Femur (tissue), 1 donor: ENCODE data around the gene USP17L27.
"Not testable (repeated sequence)": the region's sequence is repeated elsewhere in the genome, so short reads cannot be mapped to it uniquely, and the experiment has no call there.

ENCODE experiments used
- DNase-seq: peaks from one replicate; pipeline ENCODE4 v3.0.0-alpha.2; 2017

Gene USP17L27

GRCh38 chr4:9343848-9344247 is at the start of gene USP17L27:
Gene USP17L27, plus strand, starts transcription at chr4:9344148. Its CDS starts 0 bp downstream, at chr4:9344148.
- not testable (repeated sequence) for DNase-seq

DNA sequence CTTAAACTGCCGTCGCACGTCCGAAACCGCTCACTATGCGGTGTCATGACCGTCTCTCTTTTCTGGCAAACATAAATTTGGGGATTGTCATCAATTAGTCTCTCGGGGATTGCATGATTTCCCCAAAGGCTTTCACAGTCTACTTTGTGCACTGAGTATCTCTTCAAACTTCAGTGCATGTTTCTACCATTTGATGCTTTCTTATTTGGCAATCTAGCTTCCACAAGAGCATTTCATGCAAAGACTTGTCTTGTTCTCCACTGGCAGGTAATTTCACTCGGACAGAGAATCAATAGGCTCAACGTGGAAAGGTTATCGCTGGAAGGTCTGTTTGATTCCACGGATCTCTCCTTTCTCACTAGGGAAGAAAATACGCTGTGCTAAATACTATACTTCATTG is 19.8 kb upstream of the USP17L27 start:
- DNase-seq: not testable (repeated sequence)

DNA sequence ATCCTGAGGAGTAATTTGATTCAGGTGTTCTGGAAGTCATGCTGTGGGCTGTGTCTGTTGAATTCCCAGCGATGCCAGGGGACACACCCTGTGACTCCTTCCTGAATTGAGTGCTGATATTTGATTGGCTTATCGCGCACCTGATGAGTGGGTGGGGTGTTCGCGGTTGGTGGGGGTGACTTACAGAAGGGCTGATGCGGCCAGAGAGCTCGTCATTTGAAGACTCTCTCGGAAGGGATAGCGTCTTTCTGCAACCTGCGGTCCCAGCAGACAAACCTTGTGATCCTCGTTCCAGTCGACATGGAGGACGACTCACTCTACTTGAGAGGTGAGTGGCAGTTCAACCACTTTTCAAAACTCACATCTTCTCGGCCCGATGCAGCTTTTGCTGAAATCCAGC is 19.1 kb upstream of the USP17L27 start, which contains the start of gene USP17L24:
Gene USP17L24, plus strand, starts transcription at position 301 of the 400 bp plus-strand sequence. Its CDS starts 0 bp downstream, at position 301.
- not testable (repeated sequence) for DNase-seq

- DNase-seq: not testable (repeated sequence)
Measured at GRCh38 chr4:9329611-9330010, 14.3 kb upstream of the USP17L27 start, which contains the start of gene USP17L25. Gene USP17L25, plus strand, starts transcription at chr4:9329911. Its CDS starts 0 bp downstream, at chr4:9329911.

- not testable (repeated sequence) for DNase-seq
Measured at GRCh38 chr4:9334358-9334757, 9.6 kb upstream of the USP17L27 start, which contains the start of gene USP17L26. Gene USP17L26, plus strand, starts transcription at chr4:9334658. Its CDS starts 0 bp downstream, at chr4:9334658.

DNA sequence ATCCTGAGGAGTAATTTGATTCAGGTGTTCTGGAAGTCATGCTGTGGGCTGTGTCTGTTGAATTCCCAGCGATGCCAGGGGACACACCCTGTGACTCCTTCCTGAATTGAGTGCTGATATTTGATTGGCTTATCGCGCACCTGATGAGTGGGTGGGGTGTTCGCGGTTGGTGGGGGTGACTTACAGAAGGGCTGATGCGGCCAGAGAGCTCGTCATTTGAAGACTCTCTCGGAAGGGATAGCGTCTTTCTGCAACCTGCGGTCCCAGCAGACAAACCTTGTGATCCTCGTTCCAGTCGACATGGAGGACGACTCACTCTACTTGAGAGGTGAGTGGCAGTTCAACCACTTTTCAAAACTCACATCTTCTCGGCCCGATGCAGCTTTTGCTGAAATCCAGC is 4.8 kb upstream of the USP17L27 start, which contains the start of gene USP17L5:
Gene USP17L5, plus strand, starts transcription at position 301 of the 400 bp plus-strand sequence. Its CDS starts 0 bp downstream, at position 301.
- not testable (repeated sequence) for DNase-seq

- DNase-seq: not testable (repeated sequence)
Measured at GRCh38 chr4:9348593-9348992, 4.6 kb downstream of the USP17L27 start, which contains the start of gene USP17L28. Gene USP17L28, plus strand, starts transcription at chr4:9348893. Its CDS starts 0 bp downstream, at chr4:9348893.

DNA sequence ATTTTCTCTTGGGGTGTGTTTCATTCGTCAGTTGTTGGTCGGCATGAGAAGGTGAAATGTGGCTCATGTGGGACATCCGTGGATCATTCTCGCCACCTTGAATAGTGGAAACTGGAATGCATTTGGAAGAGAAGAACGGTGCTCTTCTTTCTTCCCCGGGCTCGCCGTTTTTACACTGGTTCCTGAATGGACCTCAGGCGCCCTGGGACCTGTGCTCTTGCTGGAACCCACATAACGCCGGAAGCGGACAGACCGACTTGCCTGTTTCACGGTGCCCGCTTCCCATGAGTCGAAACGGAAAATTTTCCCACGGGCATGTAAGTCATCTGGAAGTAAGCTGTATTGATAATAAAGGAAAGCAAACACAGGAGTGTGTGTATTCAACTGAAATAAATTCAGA is 6.9 kb downstream of the USP17L27 start:
- not testable (repeated sequence) for DNase-seq

DNA sequence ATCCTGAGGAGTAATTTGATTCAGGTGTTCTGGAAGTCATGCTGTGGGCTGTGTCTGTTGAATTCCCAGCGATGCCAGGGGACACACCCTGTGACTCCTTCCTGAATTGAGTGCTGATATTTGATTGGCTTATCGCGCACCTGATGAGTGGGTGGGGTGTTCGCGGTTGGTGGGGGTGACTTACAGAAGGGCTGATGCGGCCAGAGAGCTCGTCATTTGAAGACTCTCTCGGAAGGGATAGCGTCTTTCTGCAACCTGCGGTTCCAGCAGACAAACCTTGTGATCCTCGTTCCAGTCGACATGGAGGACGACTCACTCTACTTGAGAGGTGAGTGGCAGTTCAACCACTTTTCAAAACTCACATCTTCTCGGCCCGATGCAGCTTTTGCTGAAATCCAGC is 9.4 kb downstream of the USP17L27 start, which contains the start of gene USP17L29:
Gene USP17L29, plus strand, starts transcription at position 301 of the 400 bp plus-strand sequence. Its CDS starts 0 bp downstream, at position 301.
- not testable (repeated sequence) for DNase-seq

DNA sequence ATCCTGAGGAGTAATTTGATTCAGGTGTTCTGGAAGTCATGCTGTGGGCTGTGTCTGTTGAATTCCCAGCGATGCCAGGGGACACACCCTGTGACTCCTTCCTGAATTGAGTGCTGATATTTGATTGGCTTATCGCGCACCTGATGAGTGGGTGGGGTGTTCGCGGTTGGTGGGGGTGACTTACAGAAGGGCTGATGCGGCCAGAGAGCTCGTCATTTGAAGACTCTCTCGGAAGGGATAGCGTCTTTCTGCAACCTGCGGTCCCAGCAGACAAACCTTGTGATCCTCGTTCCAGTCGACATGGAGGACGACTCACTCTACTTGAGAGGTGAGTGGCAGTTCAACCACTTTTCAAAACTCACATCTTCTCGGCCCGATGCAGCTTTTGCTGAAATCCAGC is 18.9 kb downstream of the USP17L27 start, which contains the start of gene USP17L30:
Gene USP17L30, plus strand, starts transcription at position 301 of the 400 bp plus-strand sequence. Its CDS starts 0 bp downstream, at position 301.
- DNase-seq: not testable (repeated sequence)

GRCh38 chr4:9379881-9380280 is 35.9 kb downstream of the USP17L27 start:
- DNase-seq: not testable (repeated sequence)

DNA sequence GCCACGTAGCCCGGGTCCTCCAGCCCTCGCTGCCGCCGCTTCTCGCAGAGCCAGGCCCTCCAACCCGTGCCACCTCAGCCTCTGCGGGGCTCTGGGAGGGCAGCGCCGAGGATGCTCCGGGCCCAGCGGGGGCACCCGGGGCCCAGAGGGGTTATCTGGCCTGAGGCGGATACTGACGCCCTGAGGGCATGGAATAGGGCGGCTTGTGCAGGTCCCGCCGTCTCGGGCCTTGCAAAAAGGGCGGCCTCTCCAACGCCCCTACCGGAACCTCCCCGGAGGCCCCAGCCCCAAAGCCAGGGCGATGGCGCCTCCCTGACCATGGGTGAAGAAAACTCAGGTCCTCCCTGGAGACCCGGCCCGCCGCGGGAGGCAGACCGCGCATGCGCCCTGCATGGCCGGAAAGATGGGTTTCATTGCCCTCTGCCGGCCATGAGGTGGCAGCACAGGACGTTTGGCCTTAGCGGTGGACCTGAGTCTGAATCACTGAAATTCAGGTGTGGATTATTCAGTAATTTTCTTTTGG is 37.1 kb downstream of the USP17L27 start:
- peak; percentile 17 for DNase-seq

GRCh38 chr4:9384126-9384525 is 40.2 kb downstream of the USP17L27 start:
- no peak for DNase-seq

GRCh38 chr4:9389001-9389400 is 45.1 kb downstream of the USP17L27 start:
- DNase-seq: not testable (repeated sequence)
